ENCODE data around the gene GPC5.

Gene GPC5

DNA sequence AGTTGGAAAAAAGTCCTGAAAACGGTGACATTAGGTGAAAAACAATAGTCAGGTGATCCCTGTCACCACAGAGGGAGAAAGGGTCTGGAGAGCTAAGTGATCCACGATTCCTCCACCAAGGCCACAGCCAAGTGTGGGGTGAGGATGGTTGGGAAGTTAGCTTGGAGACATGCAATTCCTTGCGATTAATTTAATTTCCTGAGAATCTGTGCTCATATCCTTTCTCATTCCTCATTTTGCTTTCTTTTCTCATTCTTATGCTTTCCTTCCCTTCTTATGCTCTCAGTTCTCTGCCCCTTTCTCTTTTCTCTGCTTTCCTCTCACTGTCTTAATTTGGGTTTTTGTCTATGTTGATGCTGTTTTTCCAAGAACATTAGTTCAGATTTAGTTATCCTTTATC, 68.8 kb downstream of the GPC5 start:
- DNase-seq, result no peak

DNA sequence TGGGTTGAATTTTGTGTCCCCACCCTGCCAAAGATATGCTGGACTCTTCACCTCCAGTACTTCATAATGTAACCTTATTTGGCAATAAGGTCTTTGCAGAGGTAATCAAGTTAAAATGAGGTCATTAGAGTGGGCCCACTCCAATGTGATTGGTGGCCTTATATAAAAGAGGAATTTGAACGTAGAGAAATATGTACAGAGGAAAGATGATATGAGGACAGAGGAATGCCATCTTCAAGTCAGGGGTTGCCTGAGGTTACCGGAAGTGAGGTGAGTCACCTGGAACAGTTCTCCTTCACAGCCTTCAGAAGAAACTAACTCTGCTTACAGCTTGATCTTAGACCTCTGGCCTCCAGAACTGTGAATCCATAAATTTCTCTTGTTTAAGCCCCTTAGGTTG, 69.9 kb downstream of the GPC5 start:
- DNase-seq, result no peak

DNA sequence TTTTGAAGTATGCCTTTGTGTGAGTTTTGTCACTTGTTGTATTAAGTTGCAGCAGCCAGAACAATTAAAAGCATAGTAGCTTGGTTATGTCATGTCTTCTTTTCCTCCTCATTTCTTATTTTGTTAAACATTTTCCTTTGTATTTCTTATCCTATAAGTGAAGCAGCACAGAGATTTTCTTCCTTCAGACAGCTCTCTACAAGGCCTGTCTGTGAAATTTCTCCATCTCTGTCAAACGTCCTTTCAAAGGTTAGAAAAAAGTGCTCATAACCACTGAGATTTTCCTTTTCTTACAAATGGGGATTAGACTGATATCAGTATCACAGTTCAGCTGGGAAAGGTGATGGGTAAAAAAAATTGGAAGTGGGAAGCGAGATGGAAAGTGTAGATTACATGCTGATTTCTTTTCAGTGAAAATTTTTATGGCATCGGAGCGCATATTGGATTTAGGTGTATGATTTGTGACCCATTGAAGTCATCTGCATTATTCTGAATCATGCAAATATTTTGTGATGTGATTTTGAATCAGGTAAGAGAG, 71.7 kb downstream of the GPC5 start:
- DNase-seq, result no peak

DNA sequence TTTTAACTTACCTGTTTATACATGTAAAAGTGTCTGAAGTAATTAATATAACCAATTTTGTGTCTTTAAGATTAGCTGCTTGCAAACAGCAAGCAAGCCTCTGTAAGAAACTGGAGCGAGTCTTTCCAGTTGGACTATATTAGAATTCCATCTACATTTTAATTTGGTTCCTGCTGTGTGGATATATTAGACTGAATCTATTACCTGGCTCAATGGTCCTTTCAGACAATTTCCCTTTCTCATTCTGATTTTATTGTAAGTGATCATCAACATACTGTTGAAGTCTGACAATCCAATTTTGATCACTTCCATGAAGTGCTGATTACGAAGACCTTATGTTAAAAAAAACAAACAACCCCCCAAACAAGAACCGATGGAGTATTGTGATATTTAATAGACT, 72.3 kb downstream of the GPC5 start:
- DNase-seq, result no peak

DNA sequence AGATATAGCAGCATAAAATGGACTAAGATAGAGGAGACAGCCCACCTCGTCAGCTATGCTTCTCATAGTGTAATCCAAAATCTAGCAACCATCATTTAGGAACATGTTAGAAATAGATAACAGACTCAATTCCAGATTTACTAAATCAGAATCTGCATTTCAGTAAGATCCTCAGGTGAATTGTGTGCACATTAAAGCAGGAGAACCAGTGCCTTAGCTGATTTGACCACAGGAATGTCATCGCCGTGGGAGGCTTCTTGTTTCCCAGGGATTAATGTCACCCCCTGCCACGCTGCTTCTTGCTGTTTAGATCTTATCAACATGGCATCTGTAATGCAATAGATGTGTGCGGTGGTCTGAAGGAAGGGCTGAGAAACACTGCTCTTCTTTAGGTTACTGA, 84.0 kb downstream of the GPC5 start:
- no peak for DNase-seq

DNA sequence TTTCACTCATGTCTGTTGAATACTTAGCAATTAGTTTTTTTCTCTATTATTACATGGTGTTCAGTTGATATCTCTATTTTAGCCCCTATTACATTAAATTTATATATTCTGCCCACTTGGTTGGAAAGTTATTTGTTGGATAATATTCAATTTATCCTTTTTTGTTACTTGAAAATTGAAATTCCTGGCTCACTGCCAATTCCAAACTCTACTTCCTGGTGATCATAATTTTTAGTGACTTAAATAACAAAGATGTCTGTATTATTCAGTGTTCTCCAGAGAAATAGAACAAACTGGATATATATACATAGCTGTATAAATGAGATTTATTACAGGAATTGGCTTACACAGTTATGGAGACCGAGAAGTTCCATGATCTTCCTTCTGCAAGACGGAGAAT, 93.6 kb downstream of the GPC5 start:
- DNase-seq, result no peak

DNA sequence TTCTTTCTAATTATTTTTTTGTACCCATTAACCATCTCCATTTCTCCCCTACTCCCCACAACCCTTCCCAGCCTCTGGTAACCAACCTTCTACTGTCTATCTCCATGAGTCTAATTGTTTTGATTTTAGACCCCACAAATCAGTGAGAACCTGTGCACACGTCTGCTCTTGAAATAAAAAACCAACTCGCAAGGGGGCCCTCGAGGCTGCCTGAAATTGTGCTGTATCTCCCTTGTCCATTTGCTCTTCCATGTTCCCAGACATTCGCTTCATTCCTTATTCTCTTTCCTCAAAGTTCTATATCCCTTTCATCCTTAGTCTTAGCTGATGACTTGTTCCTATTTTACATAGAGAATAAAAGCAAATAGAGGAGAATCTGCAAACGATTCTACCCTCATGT, 95.0 kb downstream of the GPC5 start:
- no peak for DNase-seq

DNA sequence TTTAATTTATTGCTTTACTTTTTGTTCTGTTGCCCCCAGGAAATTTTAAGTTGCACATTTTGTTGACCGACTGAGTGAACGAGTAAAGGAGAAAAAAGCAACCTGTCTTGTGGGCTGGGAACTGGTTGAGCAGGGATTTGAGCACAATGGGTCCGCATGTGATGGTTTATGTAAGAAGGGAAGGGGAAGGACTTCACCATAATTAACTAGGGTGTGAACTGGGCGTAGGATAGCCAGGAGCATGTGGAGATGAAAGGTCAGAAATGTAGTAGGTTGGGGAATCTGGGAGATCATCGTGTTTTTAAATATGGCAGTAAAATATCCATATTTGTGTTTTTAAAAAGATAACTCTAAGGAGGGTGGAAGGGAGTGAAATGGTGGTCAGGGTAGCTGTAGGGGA, 99.9 kb downstream of the GPC5 start:
- DNase-seq, result no peak

DNA sequence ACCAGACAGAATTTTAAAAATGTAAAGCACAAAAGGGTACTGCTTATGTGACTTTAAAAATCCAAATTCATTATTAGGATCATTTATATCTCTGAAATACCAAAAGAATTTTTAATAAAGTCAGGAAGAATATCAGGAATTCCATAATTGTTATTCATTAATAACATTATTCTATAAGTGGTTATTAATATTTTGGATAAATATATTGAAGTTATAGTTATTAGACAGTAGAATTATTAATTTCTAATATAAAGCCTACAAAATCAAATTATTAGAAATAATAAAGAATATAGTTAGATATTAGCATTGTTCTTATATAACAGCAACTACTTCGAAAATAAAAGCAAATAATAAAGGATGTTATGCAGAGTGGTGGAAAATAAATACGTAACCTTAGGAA, 105.8 kb downstream of the GPC5 start:
- DNase-seq, result no peak

DNA sequence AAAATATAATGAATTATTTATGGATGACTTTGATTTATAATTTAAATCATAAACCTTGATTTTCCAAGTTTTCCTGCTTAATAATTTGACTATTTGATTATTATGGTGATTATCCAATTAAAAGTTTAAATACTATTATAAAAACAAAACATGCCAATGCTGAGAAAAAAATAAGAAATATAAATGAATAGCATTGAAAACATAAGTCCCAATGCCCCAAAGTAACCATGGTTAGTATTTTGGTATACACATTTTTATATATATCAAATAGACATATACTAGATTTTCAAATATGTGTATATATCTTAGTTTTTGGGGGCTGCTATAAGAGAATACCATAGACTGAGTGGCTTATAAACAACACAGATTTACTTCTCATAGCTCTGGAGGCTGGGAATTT, 108.3 kb downstream of the GPC5 start:
- DNase-seq, result no peak

DNA sequence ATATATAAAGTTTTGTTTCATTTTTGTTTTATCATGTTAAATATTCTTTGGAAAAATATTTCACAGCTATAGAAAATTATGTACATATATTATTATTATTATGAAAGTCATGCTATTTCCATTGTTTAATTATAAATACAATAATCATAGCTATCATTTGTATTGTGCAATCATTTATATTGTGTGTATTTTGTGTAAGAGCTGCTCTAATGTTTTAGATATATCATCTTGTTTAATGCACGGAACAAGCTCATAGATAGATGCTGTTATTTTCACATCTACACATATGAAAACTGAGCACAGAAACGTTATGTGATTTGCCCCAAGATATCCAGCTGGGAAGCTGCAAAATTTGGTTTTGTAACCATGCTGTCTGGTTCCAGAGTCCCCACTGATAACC, 111.6 kb downstream of the GPC5 start:
- no peak for DNase-seq

DNA sequence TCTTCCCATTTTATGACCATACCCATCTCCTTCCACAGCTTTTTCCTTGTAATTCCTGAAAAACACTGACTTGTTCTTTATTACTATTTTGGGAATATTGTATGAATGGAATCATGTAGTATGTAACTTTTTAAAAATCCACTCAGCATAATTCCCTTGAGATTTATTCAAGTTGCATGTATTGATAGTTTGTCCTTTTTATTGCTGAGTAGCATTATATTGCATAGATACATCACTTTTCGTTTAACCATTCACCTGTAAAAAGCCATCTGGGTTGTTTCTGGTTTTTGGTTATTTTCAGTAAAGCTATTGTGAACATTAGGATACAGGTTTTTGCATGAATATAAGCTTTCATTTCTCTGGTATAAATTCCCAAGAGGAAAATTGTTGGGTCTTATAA, 115.4 kb downstream of the GPC5 start:
- DNase-seq, result no peak

DNA sequence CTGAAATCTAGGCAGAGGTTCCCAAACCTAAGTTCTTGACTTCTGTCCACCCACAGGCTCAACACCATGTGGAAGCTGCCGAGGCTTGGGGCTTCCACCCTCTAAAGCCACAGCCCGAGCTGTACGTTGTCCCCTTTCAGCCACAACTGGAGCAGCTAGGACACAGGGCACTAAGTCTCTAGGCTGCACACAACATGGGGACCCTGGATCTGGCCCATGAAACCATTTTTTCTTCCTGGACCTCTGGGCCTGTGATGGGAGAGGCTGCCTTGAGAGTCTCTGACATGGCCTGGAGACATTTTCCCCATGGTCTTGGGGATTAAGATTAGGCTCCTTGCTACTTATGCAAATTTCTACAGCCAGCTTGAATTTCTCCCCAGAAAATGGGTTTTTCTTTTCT, 118.4 kb downstream of the GPC5 start:
- DNase-seq, result no peak

DNA sequence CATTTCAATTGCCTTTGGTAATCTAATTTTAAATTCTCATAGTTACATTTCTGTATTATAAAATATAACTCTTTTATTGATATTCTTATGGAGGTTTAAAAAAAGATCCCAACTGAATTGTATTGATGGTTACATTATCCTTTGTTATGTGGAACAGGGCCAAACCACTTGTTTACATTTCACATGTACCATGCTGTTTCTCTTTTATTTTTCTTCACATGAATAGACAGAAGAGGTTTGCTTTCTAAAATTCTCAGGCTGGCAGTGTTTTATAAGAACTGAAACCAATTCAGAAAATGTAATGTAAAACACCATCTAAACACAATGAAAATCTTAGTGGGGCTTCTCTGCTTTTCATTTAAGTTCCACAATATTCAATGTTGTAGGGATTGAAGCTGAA, 122.5 kb downstream of the GPC5 start:
- peak; percentile 42 for DNase-seq

DNA sequence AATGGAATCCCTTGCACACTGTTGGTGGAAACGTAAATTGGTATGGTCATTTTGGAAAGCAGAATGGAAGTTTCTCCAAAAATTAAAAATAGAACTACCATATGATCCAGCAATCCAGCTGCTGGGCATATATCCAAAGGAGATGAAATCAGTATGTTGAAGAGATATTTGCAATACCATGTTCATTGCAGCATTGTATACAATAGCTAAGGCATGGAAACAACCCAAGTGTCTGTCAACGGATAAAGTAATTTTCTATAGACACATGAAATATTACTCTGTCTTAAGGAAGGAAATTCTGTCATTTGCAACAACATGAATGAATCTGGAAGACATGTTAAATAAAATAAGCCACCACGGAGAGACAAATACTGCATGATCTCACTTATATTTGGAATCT, 124.7 kb downstream of the GPC5 start:
- DNase-seq, result no peak

DNA sequence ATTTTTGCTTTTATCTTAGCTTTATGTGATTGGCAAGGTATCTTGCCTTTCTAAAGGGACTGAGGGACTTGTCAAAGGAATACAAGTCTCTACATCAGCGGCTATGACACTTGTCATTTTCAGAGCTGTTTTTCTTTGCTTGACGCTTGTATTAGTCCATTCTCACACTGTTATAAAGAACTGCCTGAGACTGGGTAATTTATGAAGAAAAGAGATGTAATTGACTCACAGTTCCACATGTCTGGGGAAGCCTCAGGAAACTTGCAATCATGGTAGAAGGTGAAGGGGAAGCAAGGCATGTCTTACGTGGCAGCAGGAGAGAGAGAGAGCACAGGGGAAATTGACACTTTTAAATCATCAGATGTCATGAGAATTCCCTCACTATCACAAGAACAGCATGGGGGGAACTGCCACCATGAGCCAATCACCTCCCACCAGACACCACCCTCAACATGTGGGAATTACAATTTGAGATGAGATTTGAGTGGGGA, 128.2 kb downstream of the GPC5 start:
- DNase-seq, result no peak

DNA sequence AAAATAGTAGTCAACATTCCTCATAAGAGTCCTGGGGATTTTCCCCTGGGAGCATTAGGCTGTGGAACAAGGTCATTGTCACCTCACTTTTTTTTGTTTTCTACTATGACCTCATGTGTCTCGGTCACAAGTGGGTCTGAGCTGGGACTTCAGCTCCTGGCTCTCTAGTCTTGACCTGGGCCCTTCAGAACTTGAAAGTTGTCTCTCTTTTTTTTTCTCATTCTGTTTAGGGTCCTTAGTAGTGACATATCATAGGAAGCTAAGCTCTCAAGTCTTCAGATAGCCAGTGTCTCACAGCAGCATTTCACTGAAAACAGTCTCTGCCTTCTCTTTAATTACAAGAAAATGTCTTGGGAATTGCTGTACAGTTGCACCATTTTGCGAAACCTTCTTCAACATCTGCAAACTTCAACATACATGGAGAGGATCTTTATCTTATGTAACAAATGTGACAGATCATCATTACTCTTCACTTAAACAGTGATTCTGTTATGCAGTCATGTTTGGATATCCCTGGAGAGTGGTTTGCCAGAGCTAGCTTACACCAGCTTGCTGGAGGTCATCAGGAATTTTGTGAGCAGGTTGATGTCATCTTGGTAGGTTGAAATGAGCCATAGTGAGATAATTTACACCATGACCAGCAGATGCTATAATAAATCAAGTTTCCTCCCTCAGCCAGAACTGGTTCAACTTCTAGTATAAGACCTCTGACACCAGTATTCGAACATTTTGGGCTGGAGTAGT, 131.5 kb downstream of the GPC5 start:
- no peak for DNase-seq

DNA sequence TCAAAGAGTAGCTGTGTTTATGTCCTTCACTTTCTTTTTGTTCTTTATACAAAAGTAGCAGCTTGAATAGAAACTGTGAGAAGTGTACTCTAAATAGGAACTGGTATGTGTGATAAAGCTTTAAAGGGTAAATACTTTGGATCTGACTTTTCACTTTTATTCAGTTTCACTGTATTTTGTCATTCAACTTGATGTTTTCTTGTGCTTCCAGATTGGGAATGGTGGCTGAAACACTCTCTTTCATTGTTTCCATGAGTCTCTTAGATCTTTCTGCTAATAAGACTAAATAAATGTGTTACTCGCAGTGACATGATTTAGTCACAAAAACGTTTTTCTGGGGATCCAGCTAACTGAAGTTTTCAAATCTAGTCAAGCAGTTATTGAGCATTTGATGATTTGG, 133.2 kb downstream of the GPC5 start:
- no peak for DNase-seq

DNA sequence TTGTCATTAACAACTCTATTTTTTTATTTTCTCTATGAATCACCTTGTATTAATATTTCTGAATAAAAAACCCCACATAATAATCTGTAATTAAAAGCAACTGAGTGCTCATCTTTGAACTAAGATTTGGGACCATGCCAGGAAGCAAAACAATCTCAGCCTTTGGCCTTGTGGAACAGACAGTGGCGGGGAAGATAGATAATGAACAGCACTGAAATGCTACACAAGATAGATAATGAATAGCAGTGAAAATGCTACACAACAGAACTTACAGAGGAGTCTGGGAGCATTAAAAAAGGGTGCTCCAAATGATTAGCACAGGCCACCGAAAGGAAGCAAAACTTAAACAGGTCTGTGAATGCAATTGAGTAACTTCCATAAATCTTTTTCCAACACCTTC, 134.9 kb downstream of the GPC5 start:
- no peak for DNase-seq

DNA sequence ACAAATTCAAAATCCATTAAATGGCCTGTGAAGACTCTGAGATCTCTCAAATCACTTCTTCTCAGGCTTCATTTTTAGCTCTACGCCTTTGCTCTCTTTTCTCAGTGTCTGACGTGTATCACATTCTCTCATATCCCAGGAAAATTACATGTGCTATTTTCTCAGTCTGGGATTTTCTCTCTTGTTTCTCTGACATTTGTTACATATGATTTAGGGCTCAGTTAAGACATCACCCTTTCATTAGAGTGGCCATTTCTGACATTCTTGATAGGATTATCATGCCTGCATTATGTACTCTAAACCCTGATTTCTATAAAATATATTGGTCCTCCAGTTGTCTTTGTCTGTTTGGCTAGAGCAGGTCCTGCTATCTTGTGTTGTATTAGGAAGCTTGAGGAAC, 136.6 kb downstream of the GPC5 start:
- DNase-seq, result no peak

DNA sequence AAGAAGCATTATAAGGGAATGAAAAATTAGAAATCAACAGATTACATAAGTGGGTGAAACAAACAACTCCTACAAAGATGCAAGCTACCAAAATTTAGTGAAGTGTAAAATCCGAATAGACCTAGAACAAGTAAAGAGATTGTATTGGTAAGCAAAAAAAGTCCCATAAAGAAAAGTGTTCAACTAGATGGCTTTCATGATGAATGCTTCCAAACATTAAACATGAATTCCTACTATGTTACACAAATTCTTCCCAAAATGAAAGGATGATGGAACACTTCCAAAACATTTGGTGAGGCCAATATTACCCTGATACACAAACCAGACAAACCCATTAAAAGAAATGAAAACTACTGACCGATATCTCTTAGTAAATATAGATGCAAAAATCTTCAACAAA, 139.0 kb downstream of the GPC5 start:
- no peak for DNase-seq

DNA sequence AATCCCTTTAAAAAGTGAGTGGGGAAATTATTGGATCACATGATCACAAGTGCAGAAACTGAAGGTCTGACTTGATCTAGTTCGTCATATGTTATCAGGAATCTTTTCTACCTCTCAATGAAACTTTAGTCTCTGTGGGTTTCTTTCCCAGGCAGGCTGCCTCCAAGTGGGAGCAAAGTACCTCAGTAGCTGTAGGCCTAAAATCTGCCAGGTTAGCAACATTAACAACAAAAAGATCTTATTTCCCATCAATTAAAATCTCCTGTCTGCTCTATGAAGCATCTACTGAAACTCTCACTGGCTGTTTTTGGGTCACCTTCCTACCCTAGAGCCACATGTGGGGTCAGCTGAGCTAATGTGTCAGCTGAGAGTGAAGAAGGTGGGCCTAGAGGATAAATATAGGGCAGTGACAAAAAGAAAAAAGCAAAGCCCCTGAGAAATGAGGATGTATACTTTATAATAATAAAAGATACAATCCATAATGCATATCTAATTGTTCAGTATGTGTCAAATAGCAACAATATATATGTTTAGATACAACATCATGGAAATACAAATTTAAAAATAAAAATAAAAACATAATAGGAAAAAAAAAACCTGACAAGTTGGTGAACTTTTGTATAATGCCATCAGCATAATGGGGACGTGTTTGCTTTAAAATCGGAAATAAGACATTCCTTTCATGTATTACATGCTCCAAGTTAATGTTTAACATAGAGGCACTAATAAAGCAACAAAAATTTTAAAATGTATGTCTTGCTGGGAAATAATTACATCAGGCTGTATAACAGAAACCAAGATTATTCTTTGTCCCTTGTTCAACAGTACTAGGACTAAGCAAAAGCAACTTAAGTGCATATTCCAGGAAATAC, 141.1 kb downstream of the GPC5 start:
- no peak for DNase-seq

DNA sequence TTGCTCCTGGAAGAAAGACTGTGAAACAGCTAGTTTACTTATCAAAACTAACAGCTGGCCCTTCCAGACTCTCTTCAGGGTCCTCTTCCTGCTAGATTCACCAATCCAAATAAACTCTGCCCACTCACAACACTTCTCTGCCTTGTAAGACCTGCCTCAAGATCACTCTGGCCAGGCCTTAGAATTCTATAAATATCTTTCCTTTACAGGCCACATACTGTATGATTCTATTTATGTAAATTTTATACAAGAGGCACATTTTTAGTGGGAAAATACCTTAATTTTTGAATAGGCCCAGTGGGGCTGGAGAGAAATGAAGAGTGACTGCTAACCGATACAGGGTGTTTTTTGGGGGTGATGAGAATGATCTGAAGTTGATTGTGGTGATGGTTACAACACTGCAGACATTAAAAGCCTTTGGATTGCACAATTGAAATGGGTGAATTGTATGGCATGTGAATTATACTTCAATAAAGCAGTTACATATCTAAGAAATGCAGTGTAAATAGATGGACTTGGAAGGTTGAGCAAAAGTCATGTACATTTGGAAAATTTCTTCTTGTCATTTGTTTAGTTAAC, 141.8 kb downstream of the GPC5 start:
- no peak for DNase-seq

DNA sequence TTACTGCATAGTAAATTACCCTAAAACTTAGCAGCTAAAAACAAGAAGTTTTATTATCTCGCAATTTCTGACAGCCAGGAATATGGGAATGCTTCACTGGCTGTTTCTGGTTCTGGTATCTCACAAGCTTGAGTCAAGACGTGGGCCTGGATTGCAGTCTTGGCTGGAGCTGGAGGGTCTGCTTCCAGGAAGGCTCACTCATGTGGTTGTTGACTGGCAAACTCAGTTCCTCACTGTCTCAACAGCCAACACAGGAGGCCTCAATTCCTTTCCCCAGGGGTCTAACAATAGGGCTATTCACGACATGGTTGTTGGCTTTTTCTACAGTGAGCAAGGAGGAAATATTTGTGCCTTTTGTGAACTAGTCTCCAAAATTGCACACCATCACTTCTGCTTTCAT, 146.3 kb downstream of the GPC5 start:
- no peak for DNase-seq

Measured in NCI-H1092 (cell line).